Measurements from ENCODE around the gene LDLRAD1. TPM values are rescaled to one million over a fixed set of nuclear protein-coding genes. Genes with fewer than 3 reads are reported as not detected.
A peak's percentile ranks its signal among the peaks of the same experiment; 100 is the strongest.

Gene LDLRAD1
- total RNA-seq (2014; rRNA removed; shearing (Covaris generic)) (not detected in 2 replicates), polyA plus RNA-seq (2016; fragmentation: Nextera tagmentation; extraction: Ambion mirVana) (not detected in 2 replicates)

GRCh38 chr1:54017979-54018378 is at the start of gene LDLRAD1:
Gene LDLRAD1 (minus strand): TSS chr1:54018186. CDS start chr1:54018112, 74 bp downstream.
- TF ChIP-seq EZH2phosphoT487 (IDR thresholded peaks at IDR 0.05; ENCODE audit: insufficient read depth, low read depth) = no peak
- no peak for TF ChIP-seq EZH2 (IDR thresholded peaks at IDR 0.05; ENCODE audit: insufficient read depth, poor library complexity, severe bottlenecking)
- no peak within 1 kb of the TSS for H3K27ac ChIP-seq
- H3F3A ChIP-seq (ENCODE audit: insufficient read depth) = no peaks in the 10 kb centered on the region
- H3K9me2 ChIP-seq (ENCODE audit: insufficient read depth) = no peaks in the 10 kb centered on the region
- no peaks in the 10 kb centered on the region for H3K79me2 ChIP-seq (ENCODE audit: insufficient read depth)
- no peaks in the 10 kb centered on the region for H4K20me1 ChIP-seq (ENCODE audit: insufficient read depth)
- WGBS, 2 experiments (ENCODE audit: low coverage in 1 of 2, low lambda C conversion rate in 2 of 2, missing lambda C conversion rate in 2 of 2) = 23% methylated on average over 6 of the region's 6 CpGs
- no peak for DNase-seq
- in situ Hi-C loops (cut with MboI) = no loop called here
- H3K27me3 ChIP-seq (replicated peaks; ENCODE audit: insufficient read depth) = no peaks in the 10 kb centered on the region; the same call in 1 of the 2 replicates
- no peak within 1 kb of the TSS for H3K4me3 ChIP-seq
- no peak within 1 kb of the TSS for H3K4me2 ChIP-seq (ENCODE audit: unreplicated experiment)
- no peaks in the 10 kb centered on the region for H3K36me3 ChIP-seq (ENCODE audit: low read depth)
- H3K4me1 ChIP-seq (ENCODE audit: insufficient read depth) = no peaks in the 10 kb centered on the region
- H3K9me3 ChIP-seq (ENCODE audit: low read depth) = no peaks in the 10 kb centered on the region
- H3K9ac ChIP-seq = no peak within 1 kb of the TSS
- H2AFZ ChIP-seq = no peak within 1 kb of the TSS

GRCh38 chr1:54064299-54064698 is 46.3 kb upstream of the LDLRAD1 start:
- H3K4me1 ChIP-seq (ENCODE audit: insufficient read depth) = peaks cover 8% of the 10 kb centered on the region; the same call in 1 of the 2 replicates
- H3K4me3 ChIP-seq = no peak overlapping the region
- no peaks in the 10 kb centered on the region for H3F3A ChIP-seq (ENCODE audit: insufficient read depth)
- H2AFZ ChIP-seq = no peak overlapping the region
- no peaks in the 10 kb centered on the region for H3K79me2 ChIP-seq (ENCODE audit: insufficient read depth)
- no peaks in the 10 kb centered on the region for H3K36me3 ChIP-seq (ENCODE audit: low read depth)
- TF ChIP-seq EZH2 (IDR thresholded peaks at IDR 0.05; ENCODE audit: insufficient read depth, poor library complexity, severe bottlenecking) = no peak
- no peak for TF ChIP-seq EZH2phosphoT487 (IDR thresholded peaks at IDR 0.05; ENCODE audit: insufficient read depth, low read depth)
- H3K27ac ChIP-seq = no peak overlapping the region
- no peaks in the 10 kb centered on the region for H3K9me2 ChIP-seq (ENCODE audit: insufficient read depth)
- no peak for DNase-seq
- no peak overlapping the region for H3K9ac ChIP-seq
- no peaks in the 10 kb centered on the region for H3K27me3 ChIP-seq (replicated peaks; ENCODE audit: insufficient read depth)
- WGBS, 2 experiments (ENCODE audit: low coverage in 1 of 2, low lambda C conversion rate in 2 of 2, missing lambda C conversion rate in 2 of 2) = 87% methylated on average over 5 of the region's 5 CpGs
- no peaks in the 10 kb centered on the region for H4K20me1 ChIP-seq (ENCODE audit: insufficient read depth)
- H3K4me2 ChIP-seq (ENCODE audit: unreplicated experiment) = no peak overlapping the region
- H3K9me3 ChIP-seq (ENCODE audit: low read depth) = no peaks in the 10 kb centered on the region
- in situ Hi-C loops (cut with MboI) = no loop called here

- Histone ChIP-seq H4K20me1 (ENCODE audit: insufficient read depth) (no peaks in the 10 kb centered on the region), H3K4me1 (ENCODE audit: insufficient read depth) (peaks cover 13% of the 10 kb centered on the region), H2AFZ (peak overlapping the region; percentile 95), H3F3A (ENCODE audit: insufficient read depth) (peaks cover 8% of the 10 kb centered on the region; the same call in 1 of the 2 replicates), H3K36me3 (ENCODE audit: low read depth) (no peaks in the 10 kb centered on the region), H3K9me3 (ENCODE audit: low read depth) (no peaks in the 10 kb centered on the region), H3K27ac (peak overlapping the region; percentile 92), H3K4me3 (peak overlapping the region; percentile 95), H3K9me2 (ENCODE audit: insufficient read depth) (no peaks in the 10 kb centered on the region), H3K27me3 (replicated peaks; ENCODE audit: insufficient read depth) (no peaks in the 10 kb centered on the region), H3K79me2 (ENCODE audit: insufficient read depth) (peaks cover 50% of the 10 kb centered on the region), H3K9ac (peak overlapping the region; percentile 96), H3K4me2 (ENCODE audit: unreplicated experiment) (peak overlapping the region; percentile 91)
- DNase-seq = no peak
- 66 to 72% methylated on average over 5 of the region's 5 CpGs for WGBS, 2 experiments (ENCODE audit: low coverage in 1 of 2, low lambda C conversion rate in 2 of 2, missing lambda C conversion rate in 2 of 2)
- in situ Hi-C loops (cut with MboI) = no loop called here
- TF ChIP-seq EZH2phosphoT487 (IDR thresholded peaks at IDR 0.05; ENCODE audit: insufficient read depth, low read depth) (no peak), EZH2 (IDR thresholded peaks at IDR 0.05; ENCODE audit: insufficient read depth, poor library complexity, severe bottlenecking) (no peak)
These were observed 36.4 kb upstream of the LDLRAD1 start for GRCh38 chr1:54054438-54054749.

GRCh38 chr1:54053745-54054437 is 35.9 kb upstream of the LDLRAD1 start:
- peak; percentile 68 for DNase-seq
- Histone ChIP-seq H3K79me2 (ENCODE audit: insufficient read depth) (peaks cover 55% of the 10 kb centered on the region), H3K36me3 (ENCODE audit: low read depth) (no peaks in the 10 kb centered on the region), H3K4me1 (ENCODE audit: insufficient read depth) (peaks cover 15% of the 10 kb centered on the region), H3K9me3 (ENCODE audit: low read depth) (no peaks in the 10 kb centered on the region), H4K20me1 (ENCODE audit: insufficient read depth) (no peaks in the 10 kb centered on the region), H3K27me3 (replicated peaks; ENCODE audit: insufficient read depth) (no peaks in the 10 kb centered on the region), H3K27ac (peak overlapping the region; percentile 92), H3K4me3 (peak overlapping the region; percentile 95), H3K4me2 (ENCODE audit: unreplicated experiment) (peak overlapping the region; percentile 91), H3K9ac (peak overlapping the region; percentile 96), H3K9me2 (ENCODE audit: insufficient read depth) (no peaks in the 10 kb centered on the region), H2AFZ (peak overlapping the region; percentile 95), H3F3A (ENCODE audit: insufficient read depth) (peaks cover 8% of the 10 kb centered on the region; the same call in 1 of the 2 replicates)
- WGBS, 2 experiments (ENCODE audit: low coverage in 1 of 2, low lambda C conversion rate in 2 of 2, missing lambda C conversion rate in 2 of 2) = 8 to 12% methylated on average over 20 to 21 of the region's 21 CpGs
- TF ChIP-seq EZH2phosphoT487 (IDR thresholded peaks at IDR 0.05; ENCODE audit: insufficient read depth, low read depth) (no peak), EZH2 (IDR thresholded peaks at IDR 0.05; ENCODE audit: insufficient read depth, poor library complexity, severe bottlenecking) (no peak)
- in situ Hi-C loops (cut with MboI) = no loop called here

Measured in GM23248 (cell line).